Activated CD4-positive, alpha-beta memory T cell treated with anti-CD3 and anti-CD28 coated beads for 36 hours (primary cell): ENCODE measurements around the gene BLOC1S3. TPM values are rescaled to one million over a fixed set of nuclear protein-coding genes. Genes with fewer than 3 reads are reported as not detected.

Source experiments
- CTCF ChIA-PET: fragments of 350-600 bp; sonication (Branson Sonifier 250); formaldehyde crosslinking; loops from one replicate; lab custom pipeline; 2021; ENCODE audit warnings: antibody characterized with exemption, inconsistent platforms; lab: Charles Lee
- POLR2A ChIA-PET: fragments of 350-600 bp; sonication (Branson Sonifier 250); formaldehyde crosslinking; loops from one replicate; lab custom pipeline; 2021; ENCODE audit warnings: antibody characterized with exemption; lab: Charles Lee
- DNase-seq: peaks from one replicate; pipeline ENCODE4 v3.0.0-alpha.2; 2020
- H3K27ac Mint-ChIP-seq: one replicate; pipeline ENCODE4 v1.8.0; 2021; ENCODE audit warnings: mixed read lengths
- H3K27me3 Mint-ChIP-seq: one replicate; pipeline ENCODE4 v1.8.0; 2021; ENCODE audit warnings: mixed read lengths
- H3K36me3 Mint-ChIP-seq: one replicate; pipeline ENCODE4 v1.8.0; 2021; ENCODE audit warnings: mixed read lengths
- H3K4me1 Mint-ChIP-seq: one replicate; pipeline ENCODE4 v1.8.0; 2021; ENCODE audit warnings: low read depth, mixed read lengths
- H3K4me3 Mint-ChIP-seq: one replicate; pipeline ENCODE4 v1.8.0; 2021; ENCODE audit warnings: mild to moderate bottlenecking, mixed read lengths
- H3K9me3 Mint-ChIP-seq: one replicate; pipeline ENCODE4 v1.8.0; 2021; ENCODE audit warnings: mixed read lengths
- intact Hi-C: fragments of 100-400 bp; cut with micrococcal nuclease; formaldehyde crosslinking; loops from one replicate; pipeline ENCODE4 v1.15.1; 2023
- total RNA-seq, 2 experiments: library from RNA; stranded (reverse); gene quantifications; one replicate each; pipeline ENCODE4 v1.2.3, GENCODE V29; 2021

Gene BLOC1S3
- total RNA-seq, 2 experiments from 2014 or later, result 10.4 to 11.8 TPM

- DNase-seq, result no peak
- H3K27me3 Mint-ChIP-seq, result no peaks in the 10 kb centered on the region
- H3K36me3 Mint-ChIP-seq, result no peaks in the 10 kb centered on the region
- H3K4me1 Mint-ChIP-seq, result peaks cover 36% of the 10 kb centered on the region
- no peak overlapping the region for H3K4me3 Mint-ChIP-seq
- H3K9me3 Mint-ChIP-seq, result no peaks in the 10 kb centered on the region
- intact Hi-C loops, result no loop called here
- CTCF ChIA-PET, result interaction anchor here (1.2 kb wide), 1 partner anchor 172 kb away, joined by 3 read pairs; no protein-coding TSS in a partner anchor
- POLR2A ChIA-PET, result interaction anchor here (2.6 kb wide), 1 partner anchor 11 kb away, joined by 10 read pairs; the partner anchor contains the start of genes BLOC1S3 and TRAPPC6A
- peak overlapping the region; percentile 33 for H3K27ac Mint-ChIP-seq
Observed at GRCh38 chr19:45166723-45167252, 11.8 kb upstream of the BLOC1S3 start.

DNA sequence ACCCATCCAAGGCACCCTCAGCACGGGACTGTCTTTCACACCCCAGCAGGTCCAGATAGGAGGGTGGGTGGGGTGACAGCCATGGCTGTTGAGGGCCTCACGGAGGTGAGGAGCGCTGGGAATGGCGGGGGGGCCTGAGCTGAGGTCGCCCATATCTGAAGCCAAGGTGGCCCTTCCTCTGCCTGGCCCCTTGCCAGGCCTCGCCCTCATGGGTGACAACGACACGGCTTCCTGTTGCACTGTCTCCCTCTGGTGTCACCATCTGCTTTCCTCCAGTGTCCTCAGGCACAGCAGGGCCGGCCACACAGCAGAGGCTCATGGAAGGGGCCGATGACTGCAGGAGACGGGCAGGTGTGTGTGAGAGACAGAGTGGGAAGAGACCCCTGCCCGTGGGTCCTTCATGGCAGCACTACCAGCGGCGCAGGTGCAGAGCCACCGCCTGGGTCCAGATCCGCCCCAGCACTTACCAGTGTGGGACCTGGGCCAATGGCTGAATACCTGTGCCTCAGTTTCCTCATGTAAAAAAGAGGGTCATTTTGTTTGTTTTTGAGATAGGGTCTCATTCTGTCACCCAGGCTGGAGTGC, 9.7 kb upstream of the BLOC1S3 start:
- ChIA-PET POLR2A (no interaction called here), CTCF (interaction anchor here (1.1 kb wide), 1 partner anchor 14 kb away, joined by 4 read pairs; no protein-coding TSS in a partner anchor)
- no peak overlapping the region for H3K27ac Mint-ChIP-seq
- peaks cover 46% of the 10 kb centered on the region for H3K4me1 Mint-ChIP-seq
- no peaks in the 10 kb centered on the region for H3K36me3 Mint-ChIP-seq
- no peak overlapping the region for H3K4me3 Mint-ChIP-seq
- no peaks in the 10 kb centered on the region for H3K27me3 Mint-ChIP-seq
- intact Hi-C loops, result no loop called here
- no peak for DNase-seq
- H3K9me3 Mint-ChIP-seq, result no peaks in the 10 kb centered on the region

DNA sequence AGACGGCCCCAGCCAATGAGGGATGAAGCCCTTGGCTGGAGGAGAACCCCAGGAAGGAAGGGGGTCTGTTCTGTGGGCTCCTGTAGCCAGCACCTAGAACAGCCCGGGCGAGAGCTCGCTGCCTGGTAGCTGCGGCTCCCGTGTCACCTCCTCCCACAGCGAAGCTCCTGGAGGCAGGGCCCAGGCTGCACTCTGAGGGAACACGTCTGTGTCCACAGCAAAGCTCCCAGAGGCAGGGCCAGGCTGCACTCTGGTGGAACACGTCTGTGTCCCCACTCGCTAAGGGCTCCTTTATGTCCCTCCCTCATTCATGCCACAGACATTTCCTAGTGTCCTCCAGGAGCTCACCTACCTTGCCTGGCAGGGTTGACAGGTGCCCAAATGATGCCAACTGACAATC, 9.0 kb upstream of the BLOC1S3 start:
- no peaks in the 10 kb centered on the region for H3K36me3 Mint-ChIP-seq
- ChIA-PET POLR2A (no interaction called here), CTCF (interaction anchor here (1.1 kb wide), 1 partner anchor 13 kb away, joined by 4 read pairs; no protein-coding TSS in a partner anchor)
- no peaks in the 10 kb centered on the region for H3K9me3 Mint-ChIP-seq
- no peaks in the 10 kb centered on the region for H3K27me3 Mint-ChIP-seq
- peaks cover 43% of the 10 kb centered on the region for H3K4me1 Mint-ChIP-seq
- no peak for DNase-seq
- H3K27ac Mint-ChIP-seq, result no peak overlapping the region
- H3K4me3 Mint-ChIP-seq, result no peak overlapping the region
- intact Hi-C loops, result loop anchor here (10.0 kb wide), 1 partner anchor 325 kb away; the partner anchor contains the start of genes PPM1N and RTN2

DNA sequence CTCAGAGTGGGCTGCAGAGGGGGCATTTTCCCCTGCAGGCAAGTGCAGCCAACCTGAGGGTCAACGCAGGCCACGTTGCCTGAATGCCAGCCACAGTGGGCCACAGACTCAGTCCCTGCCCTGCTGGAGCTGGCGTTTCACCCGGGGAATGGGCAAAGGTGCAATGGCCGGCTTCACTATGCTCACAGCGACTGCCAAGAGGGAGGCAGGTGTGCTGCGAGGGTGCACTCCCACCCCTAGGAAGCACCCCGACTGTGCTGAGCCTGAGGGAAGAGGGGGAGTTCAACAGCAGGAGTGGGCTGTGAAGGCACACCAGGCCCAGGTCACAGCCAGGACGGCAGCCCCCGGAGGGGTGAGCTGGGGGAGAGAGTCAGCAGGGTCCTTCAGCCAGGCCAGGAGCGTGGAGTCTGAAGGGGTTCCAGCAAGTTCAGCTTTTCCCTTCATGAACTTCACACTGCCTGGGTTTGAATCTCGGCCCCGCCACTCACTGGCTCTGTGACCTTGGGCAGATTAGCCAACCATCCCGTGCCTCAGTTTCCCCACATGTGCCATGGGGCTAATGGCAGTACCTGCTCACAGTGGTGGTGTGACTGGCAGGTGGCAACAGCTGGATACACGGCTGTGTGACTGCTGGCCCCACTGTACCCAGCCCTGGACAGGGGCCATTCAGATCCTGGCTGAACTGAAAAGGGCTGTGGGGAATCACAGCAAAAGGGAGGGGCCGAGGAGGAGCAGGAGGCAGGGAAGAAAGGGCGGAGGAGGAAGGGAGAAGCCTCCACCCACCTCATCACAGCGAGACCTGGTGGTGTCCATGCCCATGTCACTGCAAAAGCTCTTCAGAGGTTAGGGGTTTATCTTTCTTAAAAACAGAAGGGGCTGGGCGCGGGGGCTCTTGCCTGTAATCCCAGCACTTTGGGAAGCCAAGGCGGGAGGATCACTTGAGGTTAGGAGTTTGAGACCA, 8.2 kb upstream of the BLOC1S3 start:
- intact Hi-C loops, result loop anchor here (10.0 kb wide), 1 partner anchor 324 kb away; the partner anchor contains the start of genes PPM1N and RTN2
- peak overlapping the region; percentile 96 for H3K27ac Mint-ChIP-seq
- ChIA-PET POLR2A (interaction anchor here (0.5 kb wide), 1 partner anchor 479 kb away, joined by 3 read pairs; no protein-coding TSS in a partner anchor), CTCF (interaction anchor here (1.1 kb wide), 1 partner anchor 12 kb away, joined by 4 read pairs; no protein-coding TSS in a partner anchor)
- H3K4me1 Mint-ChIP-seq, result peaks cover 42% of the 10 kb centered on the region
- DNase-seq, result no peak
- no peaks in the 10 kb centered on the region for H3K36me3 Mint-ChIP-seq
- peak overlapping the region; percentile 16 for H3K4me3 Mint-ChIP-seq
- no peaks in the 10 kb centered on the region for H3K27me3 Mint-ChIP-seq
- no peaks in the 10 kb centered on the region for H3K9me3 Mint-ChIP-seq

DNA sequence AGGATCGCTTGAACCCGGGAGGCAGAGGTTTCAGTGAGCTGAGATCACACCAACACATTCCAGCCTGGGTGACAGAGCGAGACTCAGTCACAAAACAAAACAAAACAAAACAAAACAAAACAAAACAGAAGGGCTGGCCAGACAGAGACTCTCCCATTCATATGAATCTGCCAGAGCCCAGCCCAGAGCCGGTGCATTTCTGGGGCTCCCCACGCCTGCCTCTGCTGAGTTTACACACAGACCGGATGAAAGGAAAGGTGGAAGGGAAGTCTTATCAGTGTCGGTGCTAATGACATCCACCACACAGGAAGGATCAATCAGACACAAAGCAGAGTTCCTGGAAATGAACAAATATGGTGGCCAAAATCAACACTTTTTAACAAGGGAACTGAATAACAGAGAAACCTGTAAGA, 7.4 kb upstream of the BLOC1S3 start:
- Mint-ChIP-seq H3K27me3 (no peaks in the 10 kb centered on the region), H3K4me1 (peaks cover 47% of the 10 kb centered on the region), H3K4me3 (peak overlapping the region; percentile 52), H3K36me3 (no peaks in the 10 kb centered on the region), H3K9me3 (no peaks in the 10 kb centered on the region), H3K27ac (peak overlapping the region; percentile 96)
- CTCF ChIA-PET, result no interaction called here
- POLR2A ChIA-PET, result no interaction called here
- intact Hi-C loops, result loop anchor here (10.0 kb wide), 1 partner anchor 324 kb away; the partner anchor contains the start of genes PPM1N and RTN2
- DNase-seq, result peak; percentile 77

DNA sequence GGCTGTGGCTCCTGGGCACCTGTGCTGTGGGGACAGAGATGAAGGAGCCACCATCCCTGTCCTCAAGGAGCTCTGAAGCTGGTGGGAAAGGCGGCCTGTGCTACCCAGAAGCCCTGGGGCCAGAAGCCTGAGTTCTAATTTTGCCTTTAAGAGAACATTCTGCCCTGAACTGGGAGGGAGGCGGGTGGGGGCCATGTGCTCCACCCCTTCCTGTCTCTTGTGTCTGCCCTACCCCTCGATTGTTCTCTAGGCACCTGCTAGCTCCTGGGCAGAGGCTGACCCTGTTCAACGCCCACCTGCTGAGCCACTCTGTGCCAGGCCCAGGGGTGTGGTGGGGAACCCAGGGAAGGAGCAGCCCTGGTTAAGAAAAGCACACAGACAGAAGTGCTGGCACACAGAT, 6.4 kb upstream of the BLOC1S3 start:
- DNase-seq, result peak; percentile 42
- Mint-ChIP-seq H3K27me3 (no peaks in the 10 kb centered on the region), H3K4me1 (peaks cover 50% of the 10 kb centered on the region), H3K36me3 (no peaks in the 10 kb centered on the region), H3K9me3 (no peaks in the 10 kb centered on the region), H3K27ac (peak overlapping the region; percentile 96), H3K4me3 (no peak overlapping the region)
- intact Hi-C loops, result loop anchor here (10.0 kb wide), 1 partner anchor 323 kb away; the partner anchor contains the start of genes PPM1N and RTN2
- CTCF ChIA-PET, result interaction anchor here (1.3 kb wide), 2 partner anchors 80 to 307 kb away, joined by 3 to 4 read pairs; partner anchors contain the start of gene PPP1R37
- POLR2A ChIA-PET, result interaction anchor here (1.0 kb wide), 1 partner anchor 8 kb away, joined by 5 read pairs; no protein-coding TSS in a partner anchor

DNA sequence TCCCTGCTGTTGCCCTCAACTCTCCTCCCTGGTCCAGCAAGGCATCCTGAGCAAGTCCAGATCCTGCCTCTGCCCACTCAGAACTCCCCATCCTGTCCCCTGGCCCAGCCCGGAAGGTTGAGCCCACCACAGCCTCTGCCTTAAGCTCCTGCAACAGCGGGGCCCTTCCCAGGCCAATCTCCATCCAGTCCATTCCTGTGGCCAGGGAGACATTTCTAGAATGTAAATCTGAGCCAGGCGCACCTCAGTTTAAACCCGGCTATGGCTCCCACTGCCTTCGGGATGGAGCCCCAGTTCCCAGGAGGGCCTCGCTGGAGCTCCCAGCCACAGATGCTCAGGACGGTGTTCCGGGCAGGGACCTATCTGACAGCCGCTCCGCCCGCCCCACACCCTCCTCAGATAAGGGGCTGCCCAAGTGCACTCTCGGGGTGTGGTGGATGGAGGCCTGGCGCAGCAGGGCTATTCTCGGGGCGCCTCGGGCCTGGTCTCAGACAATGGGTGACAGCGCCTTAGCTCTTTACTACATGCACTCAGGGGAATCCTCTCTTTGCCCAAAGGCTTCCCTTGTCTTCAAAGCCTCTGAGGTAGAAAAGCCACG, 5.9 kb upstream of the BLOC1S3 start:
- no peak overlapping the region for H3K4me3 Mint-ChIP-seq
- no peaks in the 10 kb centered on the region for H3K9me3 Mint-ChIP-seq
- H3K4me1 Mint-ChIP-seq, result peaks cover 53% of the 10 kb centered on the region
- CTCF ChIA-PET, result interaction anchor here (1.3 kb wide), 2 partner anchors 80 to 306 kb away, joined by 3 to 4 read pairs; partner anchors contain the start of gene PPP1R37
- H3K27ac Mint-ChIP-seq, result peak overlapping the region; percentile 96
- POLR2A ChIA-PET, result interaction anchor here (1.0 kb wide), 1 partner anchor 8 kb away, joined by 5 read pairs; no protein-coding TSS in a partner anchor
- intact Hi-C loops, result loop anchor here (10.0 kb wide), 1 partner anchor 322 kb away; the partner anchor contains the start of genes PPM1N and RTN2
- H3K27me3 Mint-ChIP-seq, result no peaks in the 10 kb centered on the region
- DNase-seq, result no peak
- no peaks in the 10 kb centered on the region for H3K36me3 Mint-ChIP-seq

DNA sequence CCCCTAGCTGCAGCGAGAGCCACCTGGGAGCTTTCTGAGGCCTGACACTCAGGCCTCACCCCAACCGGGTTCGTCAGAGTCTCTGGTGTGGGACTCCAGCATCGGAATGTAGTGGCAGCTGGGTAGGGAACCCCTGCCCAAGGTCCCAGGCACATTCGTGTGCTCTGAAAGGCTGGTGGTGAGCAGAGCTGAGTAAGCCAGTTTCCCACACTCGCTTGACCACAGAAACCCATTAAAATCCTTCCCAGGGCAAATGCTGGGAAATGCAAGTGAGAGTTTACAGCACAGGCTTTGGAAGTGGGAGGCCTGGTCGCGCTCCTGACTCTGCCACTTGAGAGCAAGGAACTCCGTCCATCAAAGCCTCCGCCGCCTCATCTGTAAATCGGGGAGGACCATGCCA, 4.8 kb upstream of the BLOC1S3 start:
- POLR2A ChIA-PET, result no interaction called here
- Mint-ChIP-seq H3K27me3 (no peaks in the 10 kb centered on the region), H3K36me3 (no peaks in the 10 kb centered on the region), H3K4me3 (no peak overlapping the region), H3K4me1 (peaks cover 54% of the 10 kb centered on the region), H3K9me3 (no peaks in the 10 kb centered on the region), H3K27ac (no peak overlapping the region)
- CTCF ChIA-PET, result no interaction called here
- no peak for DNase-seq
- intact Hi-C loops, result loop anchor here (10.0 kb wide), 1 partner anchor 321 kb away; the partner anchor contains the start of genes PPM1N and RTN2

GRCh38 chr19:45175515-45176345, 2.9 kb upstream of the BLOC1S3 start:
- intact Hi-C loops, result loop anchor here (5.0 to 10.0 kb wide), 4 partner anchors 98 to 423 kb away; partner anchors contain the start of genes GEMIN7, PPM1N, RTN2 and ZNF296
- DNase-seq, result no peak
- Mint-ChIP-seq H3K4me1 (peaks cover 52% of the 10 kb centered on the region), H3K4me3 (no peak overlapping the region), H3K27ac (peak overlapping the region; percentile 11), H3K9me3 (no peaks in the 10 kb centered on the region), H3K36me3 (peaks cover 2% of the 10 kb centered on the region), H3K27me3 (no peaks in the 10 kb centered on the region)
- ChIA-PET CTCF (no interaction called here), POLR2A (no interaction called here)

DNA sequence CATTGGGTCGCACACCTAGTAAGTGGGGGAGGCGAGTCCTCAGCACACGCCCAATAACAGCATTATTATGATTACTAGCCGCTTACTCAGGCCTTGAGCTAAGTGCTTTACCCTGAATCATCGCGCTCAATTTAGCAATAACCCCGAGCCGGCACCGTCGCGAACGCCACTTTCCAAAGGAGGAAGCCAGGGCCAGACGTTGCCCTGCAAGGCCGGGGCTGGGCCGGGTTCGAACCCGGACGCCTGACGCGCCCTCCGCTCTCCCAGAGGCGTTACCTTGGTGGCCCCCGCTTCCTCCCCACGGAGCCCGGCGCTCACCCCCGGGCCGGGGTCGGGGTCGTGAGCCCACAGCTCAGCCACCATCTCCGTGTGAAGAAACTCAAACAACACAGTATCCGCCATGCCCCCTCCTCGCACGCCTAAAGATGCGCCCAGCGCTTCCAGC, 745 bp upstream of the BLOC1S3 start, which contains the start of gene TRAPPC6A:
TRAPPC6A (minus strand) TSS at position 421 of the 445 bp plus-strand sequence; CDS start at position 402, 19 bp downstream.
- Mint-ChIP-seq H3K27me3 (no peaks in the 10 kb centered on the region), H3K9me3 (no peaks in the 10 kb centered on the region), H3K4me3 (peak within 1 kb of the TSS; percentile 94), H3K4me1 (peaks cover 43% of the 10 kb centered on the region), H3K36me3 (peaks cover 5% of the 10 kb centered on the region), H3K27ac (peak within 1 kb of the TSS; percentile 92)
- no peak for DNase-seq
- ChIA-PET CTCF (interaction anchor here (0.6 to 1.7 kb wide), 9 partner anchors 9 to 301 kb away, joined by 3 to 8 read pairs (median 4); partner anchors contain the start of gene PPP1R37), POLR2A (interaction anchor here (0.9 to 2.9 kb wide), 8 partner anchors 11 to 176 kb away, joined by 3 to 15 read pairs (median 6); partner anchors contain the start of genes GEMIN7 and PPP1R37)
- intact Hi-C loops, result loop anchor here (1.0 to 10.0 kb wide), 9 partner anchors 86 to 514 kb away; partner anchors contain the start of genes ERCC2, GEMIN7, PPM1N and QPCTL
